Cardiac atrium fibroblast (primary cell): ENCODE results near the gene FBXO8. TPM values are rescaled to one million over a fixed set of nuclear protein-coding genes. Genes with fewer than 3 reads are reported as not detected.

Source experiments
- total RNA-seq: library from RNA; depleted of rRNA; stranded (reverse); fragments of >200 nt; gene quantifications from 2 replicates; pipeline ENCODE4 v1.2.3, GENCODE V29; 2015

The FBXO8 gene, protein sequence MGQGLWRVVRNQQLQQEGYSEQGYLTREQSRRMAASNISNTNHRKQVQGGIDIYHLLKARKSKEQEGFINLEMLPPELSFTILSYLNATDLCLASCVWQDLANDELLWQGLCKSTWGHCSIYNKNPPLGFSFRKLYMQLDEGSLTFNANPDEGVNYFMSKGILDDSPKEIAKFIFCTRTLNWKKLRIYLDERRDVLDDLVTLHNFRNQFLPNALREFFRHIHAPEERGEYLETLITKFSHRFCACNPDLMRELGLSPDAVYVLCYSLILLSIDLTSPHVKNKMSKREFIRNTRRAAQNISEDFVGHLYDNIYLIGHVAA
- total RNA-seq = 24.5 and 27.6 TPM in 2 replicates

DNA sequence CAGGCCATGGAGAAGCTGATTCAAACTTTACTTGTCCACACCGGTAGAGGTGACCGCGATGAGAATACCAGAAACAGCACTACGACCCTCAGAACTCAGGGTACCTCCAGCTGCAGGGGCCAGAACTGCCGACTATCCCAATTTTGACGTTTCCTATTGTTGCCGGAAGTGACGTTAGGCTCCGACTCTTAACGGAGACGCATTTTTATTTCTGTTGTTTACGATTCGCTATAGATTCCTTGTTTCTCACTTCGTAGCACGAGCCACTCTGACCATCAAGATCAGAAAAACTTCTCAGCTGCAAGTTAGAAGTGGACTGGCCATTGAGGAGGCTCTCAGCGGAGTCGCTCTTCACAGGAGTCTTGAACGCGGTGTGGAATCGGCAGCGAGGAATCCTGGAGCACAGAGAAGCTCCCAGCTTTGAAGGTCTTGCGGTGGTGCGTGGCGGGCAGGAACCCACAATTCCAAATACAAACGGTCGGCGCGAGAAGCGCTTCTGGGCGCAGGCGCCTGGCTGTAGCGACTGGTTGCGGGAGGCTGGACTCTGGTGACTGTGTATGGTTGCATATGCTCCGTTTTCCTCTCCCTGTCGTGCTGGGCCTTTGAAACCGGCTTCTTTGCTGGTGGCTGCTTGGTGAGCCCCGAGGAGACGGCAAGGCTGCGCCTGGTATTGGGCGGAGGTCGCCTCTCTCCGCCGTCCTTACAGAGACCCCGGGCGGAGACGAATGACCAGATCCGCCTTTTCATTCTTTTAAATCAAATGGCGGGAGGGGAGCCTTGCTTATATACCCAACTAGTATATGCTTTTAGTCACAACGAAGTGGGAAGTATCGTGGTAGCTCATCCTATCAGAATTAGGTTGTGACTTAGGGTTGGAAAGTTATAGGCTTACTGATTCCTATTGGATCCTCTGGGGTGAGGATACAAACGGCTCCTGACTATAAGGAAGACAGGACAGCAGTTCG lies at the start of gene FBXO8, which contains the start of gene CEP44:
FBXO8 (minus strand) TSS at position 161 of the 965 bp plus-strand sequence. CDS start 20,575 bp downstream, outside the sequence.
CEP44 (plus strand) TSS at position 405 of the 965 bp plus-strand sequence. CDS start 15,211 bp downstream, outside the sequence.

Other genes with a start within 250 kb of the FBXO8 start
- gene CEP44, start 244 bp upstream of the FBXO8 start, total RNA-seq = 6.1 and 9.6 TPM in 2 replicates
- not detected in 2 replicates for gene HPGD, start 238.8 kb upstream of the FBXO8 start, total RNA-seq